HCT116 (cell line): ENCODE results near the gene RIC8A. TPM values are rescaled to one million over a fixed set of nuclear protein-coding genes. Genes with fewer than 3 reads are reported as not detected.

Experiments used
- ATAC-seq: fragments of 200-7000 bp; cut with Tn5 transposase; 2 replicates; pipeline ENCODE4 v1.9.1; 2020; ENCODE audit warnings: mild to moderate bottlenecking, moderate library complexity
- BruUV-seq: library from RNA; stranded (reverse); fragments of 400-500 nt; replicated peaks from 2 replicates; lab custom pipeline; 2021; lab: Mats Ljungman, UMichigan
- CTCF ChIA-PET: fragments of 300-600 bp; sonication (Branson Sonifier 250); formaldehyde crosslinking; loops from one replicate; lab custom pipeline; 2021; ENCODE audit warnings: antibody characterized with exemption; lab: Charles Lee
- POLR2A ChIA-PET: fragments of 300-600, 350-600 bp; sonication (Branson Sonifier 250); formaldehyde crosslinking; loops from one replicate; lab custom pipeline; 2021; ENCODE audit warnings: antibody characterized with exemption; lab: Charles Lee
- RAD21 ChIA-PET, 2 experiments: fragments of 300-600 bp; sonication (Branson Sonifier 250); formaldehyde crosslinking; loops; one replicate each; lab custom pipeline; 2023; ENCODE audit warnings: low total read pairs in 2 of 2; ENCODE audit not compliant: uncharacterized antibody in 2 of 2, unreplicated experiment in 2 of 2, low non-redundant PET in 1 of 2; lab: Charles Lee
- DNase-seq: peaks from one replicate; pipeline ENCODE4 v3.0.0-alpha.2; 2010; ENCODE audit warnings: low read depth, low spot score
- H2AFZ ChIP-seq: fragments of 200-600 bp; shearing (Covaris generic), sonication (generic); 2 replicates; pipeline ENCODE4 v1.6.1; 2017; ENCODE audit warnings: low read depth, mixed run types, mixed read lengths, antibody characterized with exemption, low read length; ENCODE audit not compliant: poor library complexity, severe bottlenecking
- H3K27ac ChIP-seq: 2 replicates; pipeline ENCODE4 v1.5.1; 2012; ENCODE audit warnings: low read depth, low read length
- H3K27me3 ChIP-seq: fragments of 200-600 bp; sonication (generic); 2 replicates; pipeline ENCODE4 v1.6.1; 2016; ENCODE audit warnings: mixed run types, low read length, mixed read lengths; ENCODE audit not compliant: insufficient read depth
- H3K36me3 ChIP-seq, 2 experiments: fragments of 200-500 bp in 1 of 2; fragments of 200-600 bp in 1 of 2; sonication (Bioruptor generic) in 1 of 2; sonication (generic) in 1 of 2; 2 replicates each; pipeline versions ENCODE4 v1.5.1 to v1.6.1; 2014 to 2016; ENCODE audit warnings: low read length in 2 of 2, inconsistent platforms in 1 of 2, mixed read lengths in 1 of 2, mixed run types in 1 of 2; ENCODE audit not compliant: insufficient read depth in 2 of 2, control insufficient read depth in 1 of 2
- H3K4me1 ChIP-seq, 2 experiments: fragments of 200-600 bp in 1 of 2; sonication (generic) in 1 of 2; 2 replicates each; pipeline versions ENCODE4 v1.5.1 to v1.6.1; 2012 to 2017; ENCODE audit warnings: low read length in 2 of 2, inconsistent platforms in 1 of 2, mild to moderate bottlenecking in 1 of 2, mixed read lengths in 1 of 2, mixed run types in 1 of 2, moderate library complexity in 1 of 2; ENCODE audit not compliant: insufficient read depth in 2 of 2, control insufficient read depth in 1 of 2
- H3K4me2 ChIP-seq: fragments of 200-600 bp; sonication (generic); 2 replicates; pipeline ENCODE4 v1.6.1; 2017; ENCODE audit warnings: mixed run types, low read length, mixed read lengths
- H3K4me3 ChIP-seq, 2 experiments: fragments of 200-600 bp in 1 of 2; sonication (generic) in 1 of 2; replicated peaks in 1 of 2; 2 replicates each; pipeline ENCODE4 v1.5.1; 2011 to 2016; ENCODE audit warnings: low read length in 2 of 2, control low read depth in 1 of 2, low read depth in 1 of 2, mild to moderate bottlenecking in 1 of 2, mixed read lengths in 1 of 2, mixed run types in 1 of 2
- H3K79me2 ChIP-seq: fragments of 200-600 bp; sonication (generic); 2 replicates; pipeline ENCODE4 v1.6.1; 2017; ENCODE audit warnings: mild to moderate bottlenecking, mixed run types, low read length, moderate library complexity, mixed read lengths; ENCODE audit not compliant: insufficient read depth
- H3K9ac ChIP-seq: fragments of 200-600 bp; sonication (generic); 2 replicates; pipeline ENCODE4 v1.6.1; 2016; ENCODE audit warnings: low read length, mixed read lengths
- H3K9me2 ChIP-seq: fragments of 200-600 bp; sonication (generic), shearing (Covaris generic); 2 replicates; pipeline ENCODE4 v1.6.1; 2017; ENCODE audit warnings: mixed run types, mild to moderate bottlenecking, moderate library complexity; ENCODE audit not compliant: insufficient read depth
- H3K9me3 ChIP-seq, 2 experiments: fragments of 200-500 bp in 1 of 2; fragments of 200-600 bp in 1 of 2; sonication (Bioruptor generic) in 1 of 2; sonication (generic) in 1 of 2; 2 replicates each; pipeline ENCODE4 v1.6.1; 2014 to 2017; ENCODE audit warnings: low read length in 2 of 2, mixed read lengths in 2 of 2, inconsistent platforms in 1 of 2, low read depth in 1 of 2, mild to moderate bottlenecking in 1 of 2, mixed run types in 1 of 2, moderate library complexity in 1 of 2; ENCODE audit not compliant: control insufficient read depth in 1 of 2, insufficient read depth in 1 of 2
- H4K20me1 ChIP-seq: fragments of 200-600 bp; sonication (generic), shearing (Covaris generic); 2 replicates; pipeline ENCODE4 v1.6.1; 2017; ENCODE audit warnings: mixed run types, mild to moderate bottlenecking, moderate library complexity; ENCODE audit not compliant: insufficient read depth
- CBX3 ChIP-seq: IDR thresholded peaks from 2 replicates; pipeline ENCODE4 v1.6.1; 2012; ENCODE audit warnings: low read depth
- CEBPB ChIP-seq: IDR thresholded peaks from 2 replicates; pipeline ENCODE4 v1.6.1; 2012; ENCODE audit warnings: low read depth
- EZH2 ChIP-seq: fragments of 200-600 bp; sonication (generic); IDR thresholded peaks from 2 replicates; pipeline ENCODE4 v1.6.1; 2017; ENCODE audit warnings: antibody characterized with exemption, mixed run types
- EZH2phosphoT487 ChIP-seq: fragments of 200-600 bp; IDR thresholded peaks from 2 replicates; pipeline ENCODE4 v1.6.1; 2018; ENCODE audit warnings: antibody characterized with exemption, borderline replicate concordance
- FOSL1 ChIP-seq: IDR thresholded peaks from 2 replicates; pipeline ENCODE4 v1.6.1; 2012; ENCODE audit warnings: low read depth
- JUND ChIP-seq: IDR thresholded peaks from 2 replicates; pipeline ENCODE4 v1.6.1; 2012
- POLR2A ChIP-seq: IDR thresholded peaks from 2 replicates; pipeline ENCODE4 v1.7.0; 2011; ENCODE audit warnings: borderline replicate concordance; ENCODE audit not compliant: insufficient read depth, insufficient read length; ENCODE audit errors: extremely low read depth
- REST ChIP-seq: IDR thresholded peaks from 2 replicates; pipeline ENCODE4 v1.6.1; 2012; ENCODE audit warnings: low read depth
- SP1 ChIP-seq: IDR thresholded peaks from 2 replicates; pipeline ENCODE4 v1.6.1; 2012; ENCODE audit warnings: low read depth
- SRF ChIP-seq: IDR thresholded peaks from 2 replicates; pipeline ENCODE4 v1.6.1; 2012; ENCODE audit warnings: low read depth
- YY1 ChIP-seq: IDR thresholded peaks from 2 replicates; pipeline ENCODE4 v1.6.1; 2011; ENCODE audit warnings: low read length, low read depth, moderate library complexity, mild to moderate bottlenecking; ENCODE audit not compliant: insufficient replicate concordance; ENCODE audit errors: extremely low read depth
- ZFX ChIP-seq: fragments of 450-650 bp; IDR thresholded peaks from 2 replicates; pipeline ENCODE4 v1.6.1; 2017
- intact Hi-C: fragments of 100-400 bp; cut with micrococcal nuclease; formaldehyde crosslinking; loops from 2 replicates; pipeline ENCODE4 v1.10.0; 2022
- total RNA-seq: library from RNA; stranded (reverse); gene quantifications from one replicate; pipeline ENCODE4 v1.2.1, GENCODE V29; 2021; ENCODE audit not compliant: unreplicated experiment
- TF ChIP-seq, protein P1 (sequence below): IDR thresholded peaks from 2 replicates; pipeline ENCODE4 v1.6.1; 2012
- TF ChIP-seq, protein P2 (sequence below), 3 experiments: fragments of 200-600 bp in 1 of 3; sonication (generic) in 1 of 3; IDR thresholded peaks in 2 of 3; conservative IDR thresholded peaks in 1 of 3; 2 replicates each; pipeline ENCODE4 v1.5.1; 2012 to 2017; ENCODE audit warnings: low read depth in 2 of 3, low read length in 2 of 3, antibody characterized with exemption in 1 of 3, borderline replicate concordance in 1 of 3, control low read depth in 1 of 3, mild to moderate bottlenecking in 1 of 3, mixed read lengths in 1 of 3, mixed run types in 1 of 3, moderate library complexity in 1 of 3; ENCODE audit not compliant: insufficient read depth in 1 of 3

Gene RIC8A
- total RNA-seq, 1 experiment from 2014 or later, result 75.2 TPM

DNA sequence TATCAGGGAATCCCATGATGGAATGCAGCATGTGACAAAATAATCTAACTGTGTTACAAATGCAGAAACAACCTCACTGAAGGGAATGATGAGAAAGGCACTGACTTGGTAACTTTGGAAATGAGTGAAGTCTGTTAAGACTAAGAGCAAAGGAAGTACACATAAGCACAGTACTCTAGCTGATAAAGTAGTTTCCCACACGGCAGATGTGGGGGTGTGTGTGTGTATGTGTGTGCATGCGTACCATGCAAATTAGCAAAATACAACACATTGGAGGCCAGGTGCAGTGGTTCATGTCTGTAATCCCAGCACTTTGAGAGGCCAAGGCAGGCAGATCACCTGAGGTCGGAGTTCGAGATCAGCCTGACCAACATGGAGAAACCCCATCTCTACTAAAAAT is 54.1 kb downstream of the RIC8A start:
- Histone ChIP-seq H3K4me3 (no peak overlapping the region), H3K9me2 (no peaks in the 10 kb centered on the region), H3K9me3 (no peaks in the 10 kb centered on the region), H3K27me3 (no peaks in the 10 kb centered on the region), H3K36me3 (no peaks in the 10 kb centered on the region), H2AFZ (no peak overlapping the region), H3K9ac (no peak overlapping the region), H4K20me1 (no peaks in the 10 kb centered on the region), H3K27ac (no peak overlapping the region), H3K4me2 (no peak overlapping the region), H3K4me1 (peaks cover under 1 to 2% of the 10 kb centered on the region in 2 experiments; a peak in 3 of 4 replicates), H3K79me2 (no peaks in the 10 kb centered on the region)
- intact Hi-C loops, result no loop called here
- ChIA-PET RAD21 (no interaction called here), POLR2A (no interaction called here), CTCF (interaction anchor here (2.2 kb wide), 1 partner anchor 11 kb away, joined by 6 read pairs; no protein-coding TSS in a partner anchor)
- BruUV-seq, result no TSS peak
- ATAC-seq (no peak), DNase-seq (no peak)
- TF ChIP-seq CBX3, result no peak
- TF ChIP-seq, protein P1, sequence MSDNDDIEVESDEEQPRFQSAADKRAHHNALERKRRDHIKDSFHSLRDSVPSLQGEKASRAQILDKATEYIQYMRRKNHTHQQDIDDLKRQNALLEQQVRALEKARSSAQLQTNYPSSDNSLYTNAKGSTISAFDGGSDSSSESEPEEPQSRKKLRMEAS, result no peak
- TF ChIP-seq, protein P2, sequence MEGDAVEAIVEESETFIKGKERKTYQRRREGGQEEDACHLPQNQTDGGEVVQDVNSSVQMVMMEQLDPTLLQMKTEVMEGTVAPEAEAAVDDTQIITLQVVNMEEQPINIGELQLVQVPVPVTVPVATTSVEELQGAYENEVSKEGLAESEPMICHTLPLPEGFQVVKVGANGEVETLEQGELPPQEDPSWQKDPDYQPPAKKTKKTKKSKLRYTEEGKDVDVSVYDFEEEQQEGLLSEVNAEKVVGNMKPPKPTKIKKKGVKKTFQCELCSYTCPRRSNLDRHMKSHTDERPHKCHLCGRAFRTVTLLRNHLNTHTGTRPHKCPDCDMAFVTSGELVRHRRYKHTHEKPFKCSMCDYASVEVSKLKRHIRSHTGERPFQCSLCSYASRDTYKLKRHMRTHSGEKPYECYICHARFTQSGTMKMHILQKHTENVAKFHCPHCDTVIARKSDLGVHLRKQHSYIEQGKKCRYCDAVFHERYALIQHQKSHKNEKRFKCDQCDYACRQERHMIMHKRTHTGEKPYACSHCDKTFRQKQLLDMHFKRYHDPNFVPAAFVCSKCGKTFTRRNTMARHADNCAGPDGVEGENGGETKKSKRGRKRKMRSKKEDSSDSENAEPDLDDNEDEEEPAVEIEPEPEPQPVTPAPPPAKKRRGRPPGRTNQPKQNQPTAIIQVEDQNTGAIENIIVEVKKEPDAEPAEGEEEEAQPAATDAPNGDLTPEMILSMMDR (IDR thresholded peaks at IDR 0.05 in 2 of 3, conservative IDR thresholded peaks at IDR 0.05 in 1 of 3; ENCODE audit: borderline replicate concordance in 1 of 3, insufficient read depth in 1 of 3, low read depth in 2 of 3, low read length in 2 of 3), result no peak
- no peak for TF ChIP-seq JUND
- no peak for TF ChIP-seq YY1
- no peak for TF ChIP-seq SP1
- TF ChIP-seq EZH2, result no peak
- no peak for TF ChIP-seq POLR2A
- no peak for TF ChIP-seq ZFX
- no peak for TF ChIP-seq CEBPB
- no peak for TF ChIP-seq SRF
- no peak for TF ChIP-seq EZH2phosphoT487
- no peak for TF ChIP-seq REST
- TF ChIP-seq FOSL1, result no peak

Other genes with a start within 250 kb of the RIC8A start
- not detected for gene SCGB1C1, start 14.6 kb upstream of the RIC8A start, total RNA-seq
- 49.1 TPM for gene BET1L, start 309 bp upstream of the RIC8A start, total RNA-seq
- gene SIRT3, start 28.6 kb downstream of the RIC8A start, total RNA-seq, result 17.9 TPM
- 179 TPM for gene PSMD13, start 29.3 kb downstream of the RIC8A start, total RNA-seq
- gene NLRP6, start 70.7 kb downstream of the RIC8A start, total RNA-seq, result not detected
- 57.5 TPM for gene PGGHG, start 81.4 kb downstream of the RIC8A start, total RNA-seq
- not detected for gene IFITM5, start 91.8 kb downstream of the RIC8A start, total RNA-seq
- 106 TPM for gene IFITM2, start 100.1 kb downstream of the RIC8A start, total RNA-seq
- gene IFITM1, start 106.3 kb downstream of the RIC8A start, total RNA-seq, result 6.1 TPM
- gene IFITM3, start 113.2 kb downstream of the RIC8A start, total RNA-seq, result 380 TPM
- gene B4GALNT4, start 161.8 kb downstream of the RIC8A start, total RNA-seq, result 54.3 TPM
- gene PKP3, start 186.5 kb downstream of the RIC8A start, total RNA-seq, result 157 TPM
- gene SIGIRR, start 207.3 kb downstream of the RIC8A start, total RNA-seq, result 85.6 TPM
- gene ANO9, start 234.3 kb downstream of the RIC8A start, total RNA-seq, result 70.3 TPM
- gene PTDSS2, start 242.6 kb downstream of the RIC8A start, total RNA-seq, result 40.1 TPM